ENCODE results near the gene MIPEP.

MIPEP gene

DNA sequence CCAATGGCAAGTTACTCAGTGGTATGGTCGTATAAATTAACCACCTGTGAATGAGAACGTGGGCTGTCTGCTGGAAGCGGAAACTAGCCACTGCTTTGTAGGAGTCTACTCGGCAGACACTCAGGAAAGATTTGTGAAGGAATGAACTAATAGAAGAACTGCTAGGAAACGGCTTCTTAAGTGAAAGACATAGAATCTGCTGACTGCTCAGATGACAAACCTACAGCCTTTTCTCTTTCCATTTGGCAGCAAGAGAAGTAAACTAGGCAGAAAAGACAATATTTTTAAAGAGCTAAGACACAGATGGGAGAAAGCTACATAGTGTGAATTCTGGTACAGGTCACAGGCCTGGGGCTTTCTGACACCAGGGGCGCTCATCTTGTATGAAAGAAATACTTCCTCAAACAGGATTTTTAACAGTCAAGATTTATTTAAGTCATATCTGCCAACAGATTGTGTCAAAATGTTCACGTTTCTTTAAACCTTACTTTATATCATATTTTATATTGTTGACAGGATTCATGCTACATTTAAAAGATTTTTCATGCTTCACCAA lies 78.4 kb downstream of the MIPEP start:
- no peak for DNase-seq (ENCODE audit: low read depth in 2 of 2)

DNA sequence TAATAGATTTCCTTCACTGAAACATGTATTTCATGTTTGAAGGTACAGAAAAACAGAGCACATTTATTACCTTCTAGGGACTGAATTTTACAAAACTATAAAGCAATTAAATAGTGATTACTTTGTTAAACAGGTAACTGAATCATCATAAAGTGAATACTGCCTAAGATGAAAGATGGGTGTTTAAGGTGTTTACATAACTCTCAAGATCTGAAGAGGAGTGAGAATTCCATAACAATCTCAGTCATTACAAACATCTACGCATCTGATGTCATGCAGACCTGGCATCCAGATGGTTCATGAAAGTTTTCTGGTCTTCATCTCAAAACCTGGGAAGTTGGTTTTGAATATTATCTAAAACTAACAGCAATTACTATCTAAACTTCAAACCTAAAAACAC lies 80.4 kb downstream of the MIPEP start:
- no peak for DNase-seq (ENCODE audit: low read depth in 2 of 2)

DNA sequence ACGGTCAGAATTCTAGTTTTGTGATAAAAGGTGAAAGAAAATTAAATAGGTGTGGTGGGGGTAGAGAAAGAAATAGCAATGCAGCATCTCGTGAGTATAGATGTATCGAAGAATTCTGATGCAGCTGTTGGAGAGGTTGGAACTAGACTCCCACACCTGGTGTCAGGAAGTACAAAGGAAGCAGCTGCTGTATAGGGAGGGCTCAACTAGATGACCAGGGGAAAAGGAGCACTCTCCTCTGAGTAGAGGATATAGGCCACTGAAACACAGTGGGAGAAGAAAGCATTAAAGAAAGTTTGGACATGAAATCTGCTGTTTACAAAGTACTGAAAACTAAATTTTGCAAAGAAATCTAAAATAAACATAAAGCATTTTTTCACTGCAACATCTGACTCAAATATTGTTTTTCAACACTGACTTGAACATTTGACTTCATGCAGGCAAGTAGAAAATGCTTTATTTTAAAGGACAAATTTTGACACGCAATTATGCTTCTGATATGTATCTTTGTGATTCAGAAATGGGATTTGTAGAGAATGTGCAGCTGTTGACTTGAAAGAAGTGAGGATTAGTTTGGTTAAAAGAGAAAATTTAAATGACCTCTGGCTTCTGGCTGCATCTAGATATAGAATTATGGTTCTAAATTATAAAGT lies 82.2 kb downstream of the MIPEP start:
- DNase-seq (ENCODE audit: low read depth in 2 of 2): no peak

DNA sequence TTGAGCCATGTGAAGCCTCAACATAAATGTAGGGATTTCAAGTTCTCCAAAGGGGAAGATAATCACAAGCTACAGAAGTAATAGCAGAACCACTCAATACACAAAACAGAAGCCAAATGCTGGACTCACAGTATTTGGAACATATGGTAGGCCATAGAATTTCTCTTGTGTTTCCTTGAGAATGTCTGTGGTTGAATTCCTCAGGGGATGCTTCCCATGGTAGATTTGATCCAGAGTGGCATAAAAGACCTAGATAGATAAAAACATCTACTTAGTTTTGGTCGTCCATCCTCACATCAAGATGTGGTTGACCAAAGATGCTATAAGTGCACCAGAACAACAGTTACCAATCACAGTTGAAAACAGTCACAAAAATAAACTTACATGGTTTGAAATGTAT lies 83.4 kb downstream of the MIPEP start:
- no peak for DNase-seq (ENCODE audit: low read depth in 2 of 2)

DNA sequence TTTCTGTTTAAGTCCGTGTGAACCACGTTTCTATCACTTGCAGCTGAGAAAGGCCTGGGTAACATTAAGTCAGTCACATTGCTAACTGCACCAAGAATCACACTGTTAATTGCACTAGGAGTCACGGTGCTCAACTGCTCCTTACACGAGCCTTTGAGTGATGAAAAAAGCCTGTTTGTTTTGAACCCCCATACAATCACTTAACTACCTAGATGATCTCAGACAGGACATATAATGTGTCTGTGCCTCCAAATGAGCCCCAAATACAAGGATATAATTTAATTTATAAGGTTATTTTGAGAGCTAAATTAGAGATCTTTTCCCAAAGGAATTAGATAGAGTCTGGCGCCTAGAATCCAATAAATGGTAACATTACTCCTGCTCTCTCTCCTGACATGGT lies 84.1 kb downstream of the MIPEP start:
- DNase-seq (ENCODE audit: low read depth in 2 of 2): no peak

DNA sequence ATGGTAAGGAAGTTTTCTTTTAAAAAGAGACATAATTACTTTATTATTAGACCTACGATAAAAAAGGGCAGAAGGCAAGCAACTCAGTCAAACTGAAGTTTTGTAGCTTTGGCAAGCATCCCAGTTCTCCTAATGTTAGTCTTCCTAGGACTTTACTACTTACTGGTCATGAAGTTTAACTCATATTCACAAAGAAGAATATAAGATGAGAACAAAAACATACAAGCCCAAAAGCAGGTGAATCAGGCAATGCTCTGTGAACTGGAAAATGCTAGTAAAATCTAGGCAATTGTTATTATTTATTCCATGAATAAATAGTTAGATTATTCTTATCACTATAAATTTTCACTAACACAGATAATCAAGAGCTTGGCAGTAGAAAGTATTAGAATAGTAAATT lies 85.0 kb downstream of the MIPEP start:
- DNase-seq (ENCODE audit: low read depth in 2 of 2): no peak

DNA sequence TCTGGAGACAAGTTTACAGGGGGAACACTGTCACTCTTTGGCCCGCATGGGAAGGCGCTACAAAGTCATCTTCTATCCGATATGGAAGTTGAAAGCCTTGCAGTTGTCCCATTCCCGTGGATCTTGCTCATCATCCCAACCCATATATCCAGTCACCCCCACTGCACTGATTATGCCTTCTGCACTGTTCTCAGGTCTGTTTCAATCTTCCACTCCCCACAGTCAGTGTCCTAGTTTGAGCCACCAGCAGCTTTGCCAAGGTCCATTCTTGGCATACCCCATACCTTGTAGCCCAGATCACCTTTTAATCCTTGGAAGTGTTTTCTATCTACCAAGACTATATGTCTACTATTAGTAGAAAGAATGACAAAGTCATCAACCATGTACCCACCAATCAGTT lies 88.1 kb downstream of the MIPEP start:
- DNase-seq (ENCODE audit: low read depth in 2 of 2): no peak

DNA sequence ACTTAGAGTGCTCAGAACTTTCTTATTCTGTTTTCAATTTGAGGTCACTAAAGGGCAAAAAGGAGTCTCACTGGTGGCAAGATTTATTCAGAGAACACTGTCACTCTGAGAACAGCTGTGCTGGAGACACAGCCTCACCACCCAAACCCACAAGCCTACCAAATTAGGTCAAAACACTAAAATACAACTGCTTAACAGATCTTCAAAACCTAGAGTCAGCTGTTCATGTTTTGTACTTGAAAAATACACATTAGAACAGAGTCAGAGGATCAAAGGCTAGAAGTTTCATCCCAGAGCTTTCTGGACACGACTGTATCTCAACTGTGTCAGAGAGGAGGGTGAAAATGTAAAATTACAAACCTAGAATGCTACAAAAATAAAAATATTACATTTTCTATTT lies 89.3 kb downstream of the MIPEP start:
- no peak for DNase-seq (ENCODE audit: low read depth in 2 of 2)

DNA sequence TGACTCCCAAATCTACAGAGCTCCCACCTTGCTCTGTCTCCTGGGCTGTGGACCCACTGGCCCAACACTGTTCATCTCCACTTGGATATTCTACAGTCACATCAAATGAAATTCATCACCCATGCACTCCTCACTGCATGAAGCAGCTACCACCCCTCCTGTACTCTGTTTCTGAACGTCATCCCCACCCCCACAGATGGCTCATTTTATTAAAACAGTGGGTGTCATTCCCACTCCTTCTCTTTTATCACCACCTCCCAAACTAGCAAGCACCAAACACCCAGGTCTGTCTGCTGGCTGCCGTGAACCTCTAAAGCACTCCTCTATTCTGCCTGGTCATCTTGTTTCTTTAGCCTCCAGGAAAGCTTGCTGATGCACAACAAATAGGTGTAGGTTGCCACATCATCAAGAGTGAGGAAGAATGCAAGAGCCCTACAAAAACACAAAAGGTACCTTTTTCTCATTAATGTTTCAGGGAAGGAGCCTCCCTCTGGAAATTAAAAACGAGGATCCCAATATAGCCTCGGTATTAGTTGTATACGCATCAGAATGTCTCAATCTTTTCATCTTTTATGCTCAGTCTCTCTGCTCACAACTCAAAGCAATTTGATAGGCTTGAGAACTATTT lies 91.8 kb downstream of the MIPEP start:
- DNase-seq (ENCODE audit: low read depth in 2 of 2): no peak

DNA sequence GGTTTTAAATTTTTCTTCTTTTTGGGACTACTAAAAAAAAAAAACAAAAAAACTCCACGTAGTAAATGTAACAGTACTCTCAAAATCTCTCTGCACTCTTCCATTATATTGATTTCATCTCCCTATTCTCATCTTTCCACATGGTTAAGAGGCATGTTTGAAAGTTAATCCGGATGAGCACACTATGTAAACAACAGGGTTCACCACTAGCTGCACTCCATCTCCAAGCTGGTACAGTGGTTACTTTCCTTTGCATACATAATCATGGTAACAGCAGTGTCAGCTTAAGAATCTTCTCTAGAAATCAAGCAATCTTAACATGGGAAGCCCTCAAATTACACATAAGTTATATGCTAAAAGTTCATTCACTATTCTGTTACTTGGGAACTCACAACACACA lies 92.6 kb downstream of the MIPEP start:
- no peak for DNase-seq (ENCODE audit: low read depth in 2 of 2)

DNA sequence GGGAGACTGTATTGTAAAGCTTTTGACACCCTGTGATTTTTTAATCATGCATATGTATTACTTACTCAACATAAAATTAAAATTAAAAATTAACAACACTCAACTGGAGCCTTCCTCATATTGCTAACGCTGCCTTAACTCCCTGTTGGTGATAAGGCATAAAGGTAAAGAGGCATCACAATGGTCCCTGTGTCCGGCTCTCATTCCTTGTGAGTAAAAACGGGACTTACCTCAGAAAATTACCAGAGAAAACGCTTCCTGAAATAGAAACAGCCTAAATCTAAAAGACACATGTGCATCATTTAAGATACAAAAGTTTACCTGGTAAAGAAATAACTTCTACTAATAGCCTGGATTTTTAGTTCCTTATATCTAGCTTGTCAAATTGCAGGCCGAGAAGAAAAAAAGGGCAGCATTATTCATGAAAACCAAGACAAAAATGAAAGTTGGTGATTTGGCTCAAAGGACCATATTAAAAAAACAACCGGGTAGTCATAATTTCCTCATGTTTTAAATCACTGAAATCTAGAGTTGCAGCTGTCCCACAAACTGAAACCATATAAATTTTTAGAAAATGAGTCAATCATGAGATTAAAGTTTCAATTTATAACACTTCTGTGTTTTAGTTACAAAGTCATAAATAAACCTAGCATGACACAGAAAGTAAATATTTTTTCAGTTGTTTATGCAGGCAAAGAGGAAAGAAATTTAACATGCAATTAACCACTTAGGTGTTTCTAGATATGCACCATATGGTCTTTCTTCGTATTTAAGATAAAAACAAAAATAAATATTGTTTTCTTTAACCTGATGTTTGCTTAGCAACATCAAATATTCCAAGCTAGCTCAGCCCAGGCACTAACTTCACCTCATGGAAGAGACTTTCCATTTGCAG lies 94.7 kb downstream of the MIPEP start:
- peak; percentile 43 to 54 for DNase-seq (ENCODE audit: low read depth in 2 of 2)

DNA sequence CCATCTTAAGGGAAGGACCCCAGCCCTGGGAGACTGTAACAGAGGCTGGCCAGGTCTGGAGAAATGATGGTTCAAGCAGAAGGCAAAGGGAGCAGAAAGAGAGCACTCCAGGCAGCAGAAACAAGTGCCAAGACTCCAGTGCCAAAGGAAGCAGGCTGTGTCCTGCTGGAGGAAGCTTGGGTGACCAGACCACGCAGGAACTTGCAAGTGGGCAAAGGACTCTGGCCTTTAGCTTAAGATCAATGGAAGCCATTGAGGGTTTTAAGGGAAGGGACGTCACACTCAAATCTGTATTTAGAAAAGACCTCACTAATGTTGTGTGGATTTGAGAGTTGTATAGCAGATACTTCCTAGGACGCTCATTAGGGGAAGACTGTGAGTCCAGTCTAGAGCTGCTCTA lies 95.5 kb downstream of the MIPEP start:
- DNase-seq (ENCODE audit: low read depth in 2 of 2): no peak

DNA sequence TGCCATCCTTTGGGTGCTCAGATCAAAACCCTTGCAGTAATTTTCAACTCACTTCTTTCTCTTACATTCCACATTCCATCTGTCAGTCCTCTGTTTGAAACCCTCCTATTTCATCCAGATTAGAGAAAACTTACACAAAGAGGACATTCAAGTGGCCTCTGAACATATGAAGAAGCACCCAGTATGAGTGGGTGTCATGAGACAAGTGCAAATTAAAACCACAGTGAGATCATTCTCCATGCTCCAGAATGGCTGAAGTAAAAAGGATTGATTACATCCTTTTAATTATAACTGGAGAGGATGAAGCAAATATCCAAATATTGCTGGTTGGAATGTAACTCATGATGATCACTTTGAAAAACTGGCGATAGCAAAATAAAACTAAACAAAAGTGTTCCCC lies 96.5 kb downstream of the MIPEP start:
- no peak for DNase-seq (ENCODE audit: low read depth in 2 of 2)

DNA sequence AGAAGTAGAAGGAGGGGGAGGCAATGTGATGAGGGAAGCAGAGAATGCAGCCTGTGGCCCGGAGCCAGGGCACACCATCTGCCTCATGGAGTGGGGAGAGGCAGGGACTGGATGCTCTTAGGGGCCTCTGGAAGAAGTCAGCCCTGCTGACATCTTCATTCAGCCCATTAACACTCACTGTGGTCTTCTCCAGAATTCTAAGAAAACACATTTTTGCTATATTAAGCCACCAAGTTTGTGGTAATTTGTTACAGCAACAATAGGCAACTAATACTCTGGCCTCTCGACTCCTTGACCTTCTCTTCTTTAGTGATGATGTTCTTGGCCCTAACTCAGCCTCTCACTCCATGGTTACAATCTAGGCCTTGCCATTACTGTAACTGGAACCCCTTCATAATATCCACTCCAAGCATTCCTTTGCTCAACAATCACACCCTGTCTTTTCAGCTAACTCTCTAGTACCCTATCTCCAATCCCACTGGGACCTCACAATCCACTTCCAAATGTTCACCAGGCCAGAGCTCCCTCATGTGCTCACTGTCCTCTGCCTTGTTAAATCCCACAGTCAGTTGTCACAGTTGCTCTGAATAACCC lies 98.5 kb downstream of the MIPEP start:
- peak; percentile 92 to 93 for DNase-seq (ENCODE audit: low read depth in 2 of 2)

DNA sequence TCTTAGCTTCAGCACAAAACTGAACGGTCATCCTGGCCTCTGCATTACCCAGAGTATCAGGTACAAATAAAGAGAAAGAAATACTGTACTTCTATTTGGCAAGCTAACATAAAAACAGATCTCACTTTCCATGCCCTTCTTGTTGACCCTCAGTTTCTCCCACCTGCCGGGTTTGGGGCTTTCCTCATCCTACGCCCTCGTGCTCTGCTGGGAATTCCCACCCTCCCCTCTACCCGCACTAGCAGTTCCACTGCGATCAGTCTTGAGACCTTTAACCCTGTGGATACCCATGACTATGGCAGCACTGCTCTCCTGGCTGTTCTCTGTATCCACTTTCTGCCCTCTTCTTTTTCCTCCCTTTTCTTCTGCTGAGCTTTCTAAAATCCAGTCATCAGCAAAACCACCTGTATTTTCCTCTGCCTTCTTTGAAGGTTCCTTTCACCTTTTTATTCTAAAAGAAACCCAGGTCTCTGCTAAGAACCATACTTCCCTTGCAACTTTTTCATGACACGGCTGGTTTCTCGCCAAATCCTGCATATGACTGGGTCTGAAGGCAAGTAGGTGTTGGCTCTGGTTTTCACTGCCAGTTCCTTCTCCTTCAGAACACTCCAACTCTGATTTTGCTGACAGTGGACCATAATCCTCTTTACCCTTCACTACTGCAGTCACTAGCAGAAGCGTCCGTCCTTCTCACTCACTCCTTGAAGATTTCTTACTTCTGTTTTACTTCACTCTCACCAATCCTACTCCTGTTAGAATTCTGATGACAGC lies 99.4 kb downstream of the MIPEP start:
- DNase-seq (ENCODE audit: low read depth in 2 of 2): no peak

DNA sequence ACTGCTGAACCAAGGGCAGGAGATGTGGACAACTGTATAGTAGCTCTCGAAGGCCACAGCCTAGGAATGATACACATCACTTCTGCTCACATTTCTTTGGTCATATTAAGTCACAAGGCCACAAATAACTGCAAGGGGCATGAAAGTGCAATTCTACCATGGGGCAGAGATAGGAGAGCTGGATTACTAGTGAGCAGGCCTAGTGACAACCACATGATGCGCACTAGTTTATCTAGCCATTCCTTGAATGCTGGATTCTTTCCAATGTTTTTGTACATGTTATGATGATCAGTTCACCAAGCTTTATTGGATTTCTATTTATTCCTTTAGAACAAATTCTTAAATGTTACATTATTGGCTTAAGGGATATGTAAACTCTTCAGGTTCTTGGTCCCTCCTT lies 100.7 kb downstream of the MIPEP start:
- DNase-seq (ENCODE audit: low read depth in 2 of 2): no peak

DNA sequence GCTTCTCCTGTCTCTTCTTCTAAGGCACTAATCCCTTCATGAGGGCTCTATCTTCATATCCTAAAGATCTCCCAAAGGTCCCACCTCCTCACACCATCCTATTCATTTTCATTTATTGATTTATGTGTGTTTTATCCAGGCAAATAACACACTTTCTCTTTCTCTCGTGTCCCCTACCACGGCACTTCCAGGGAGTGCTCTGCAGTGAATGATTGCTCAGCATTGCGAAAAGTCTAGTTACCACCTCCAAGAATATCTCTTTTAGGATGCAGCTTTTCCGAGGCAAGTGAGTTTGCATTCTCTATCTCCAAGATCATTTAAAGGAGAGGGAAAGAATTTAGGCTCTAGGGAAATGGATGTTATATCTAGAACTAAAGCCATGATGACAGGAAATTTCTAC lies 101.7 kb downstream of the MIPEP start:
- no peak for DNase-seq (ENCODE audit: low read depth in 2 of 2)

DNA sequence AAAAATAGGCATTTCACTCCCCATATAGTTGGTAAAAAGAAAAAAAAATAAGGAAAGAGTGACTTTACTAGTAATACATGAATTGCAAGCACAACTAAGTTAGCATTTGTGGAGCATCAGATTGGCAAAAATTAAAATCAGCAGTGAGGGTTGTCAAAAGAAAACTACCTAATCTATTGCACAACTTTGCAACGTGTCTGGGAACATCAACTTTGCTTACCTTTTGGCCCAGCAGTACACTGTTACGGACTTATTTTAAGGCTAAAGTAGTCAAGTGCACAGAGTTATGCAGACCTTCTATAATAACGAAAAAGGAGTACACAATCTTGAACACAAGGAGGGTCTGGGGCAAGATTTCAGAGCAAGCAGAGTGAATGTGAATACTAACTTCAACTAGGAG lies 102.6 kb downstream of the MIPEP start:
- no peak for DNase-seq (ENCODE audit: low read depth in 2 of 2)

DNA sequence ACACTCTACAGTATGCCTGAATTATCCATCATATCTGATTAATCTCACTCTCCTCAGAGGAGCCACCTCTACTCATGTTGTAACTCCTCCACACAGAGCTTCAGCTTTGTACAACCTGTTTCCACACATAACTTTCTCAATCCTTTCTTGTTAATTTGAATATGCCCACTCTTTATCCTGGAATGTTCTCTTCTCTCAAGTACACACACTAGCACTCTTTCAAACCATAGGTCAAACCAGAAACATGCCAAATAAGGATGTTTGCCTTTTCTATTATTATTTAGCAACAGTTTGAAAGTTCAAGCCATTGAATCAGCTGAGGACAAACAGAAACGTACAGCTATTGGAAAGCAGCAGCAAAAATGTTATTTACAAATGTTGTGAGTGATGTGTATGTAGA lies 110.3 kb downstream of the MIPEP start:
- DNase-seq (ENCODE audit: low read depth in 2 of 2): no peak

DNA sequence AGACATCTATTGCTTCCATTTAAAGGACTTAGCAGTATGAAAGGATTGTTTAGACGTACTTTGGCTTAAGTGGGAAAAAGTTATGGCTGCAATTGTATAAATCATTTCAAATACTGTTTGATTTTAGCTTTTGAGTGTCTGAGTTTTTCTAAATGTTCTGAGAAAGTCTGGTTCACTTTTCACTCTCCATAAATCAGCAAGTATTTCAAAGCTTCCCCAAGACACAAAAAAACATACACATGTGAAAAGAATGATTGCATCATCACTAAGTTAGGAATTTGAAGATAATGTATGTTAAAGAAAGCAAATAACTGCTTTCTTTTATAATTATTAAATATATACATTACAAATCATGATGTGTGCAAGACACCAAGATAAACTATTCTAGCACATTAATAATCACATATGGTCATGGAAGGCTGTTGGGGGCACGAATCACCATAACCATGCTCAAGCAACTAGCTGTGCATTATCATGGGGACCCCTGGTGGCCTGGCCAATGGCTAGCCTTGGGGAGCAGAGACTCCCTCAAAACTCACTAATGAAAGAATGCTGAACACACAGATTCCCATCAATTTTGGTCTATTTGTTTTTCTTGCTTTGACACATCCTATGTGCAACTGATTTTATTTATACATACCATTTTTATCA lies 111.1 kb downstream of the MIPEP start:
- DNase-seq (ENCODE audit: low read depth in 2 of 2): peak; percentile 62 to 72

DNA sequence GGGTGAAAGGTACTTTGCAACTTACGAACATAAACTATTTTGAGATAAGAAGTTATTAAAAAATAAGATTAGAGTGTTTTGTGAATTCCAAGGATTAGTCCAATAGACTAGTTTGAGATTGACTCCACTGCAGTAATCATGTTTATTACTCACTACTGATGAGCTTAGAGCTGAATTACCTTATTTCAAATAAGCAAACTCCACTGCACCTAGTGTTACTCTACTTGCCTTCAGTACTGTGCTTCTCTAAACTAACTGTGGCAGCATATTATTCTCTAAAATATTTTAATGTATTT lies 111.7 kb downstream of the MIPEP start:
- no peak for DNase-seq (ENCODE audit: low read depth in 2 of 2)

All from fibroblast of skin of left biceps (primary cell).